Measurements from ENCODE around the gene TTC21A. TPM values are rescaled to one million over a fixed set of nuclear protein-coding genes. Genes with fewer than 3 reads are reported as not detected.

The TTC21A gene
- total RNA-seq, 1 experiment from 2014 or later = 1.7 TPM

DNA sequence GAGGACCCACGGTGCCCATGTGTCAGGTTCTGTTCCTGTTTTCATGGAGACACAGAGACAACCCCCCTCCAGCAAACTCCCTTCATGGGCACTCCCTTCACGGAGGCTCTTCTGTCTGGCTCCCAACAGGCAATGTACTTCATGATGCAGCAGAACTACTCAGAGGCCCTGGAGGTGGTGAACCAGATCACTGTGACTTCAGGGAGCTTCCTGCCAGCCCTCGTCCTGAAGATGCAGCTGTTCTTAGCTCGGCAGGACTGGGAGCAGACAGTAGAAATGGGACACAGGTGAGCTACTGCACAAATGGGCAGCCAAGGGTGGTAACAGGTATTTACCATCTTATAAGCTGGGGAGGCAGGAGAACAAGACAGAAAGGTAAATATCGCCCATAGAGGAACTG lies 7.0 kb downstream of the TTC21A start:
- no peak overlapping the region for H3K18ac ChIP-seq (ENCODE audit: insufficient read length, low read depth, low read length)
- no peak overlapping the region for H2BK20ac ChIP-seq (ENCODE audit: low read depth, low read length, poor library complexity, severe bottlenecking)
- H3K79me1 ChIP-seq (ENCODE audit: insufficient read depth, low read depth, low read length, poor library complexity, severe bottlenecking) = no peaks in the 10 kb centered on the region
- Mint-ChIP-seq H3K27ac (no peak overlapping the region), H3K9me3 (no peaks in the 10 kb centered on the region), H3K4me1 (no peaks in the 10 kb centered on the region), H3K27me3 (ENCODE audit: low read depth) (no peaks in the 10 kb centered on the region), H3K36me3 (ENCODE audit: insufficient read depth in 1 of 3, low read depth in 3 of 3) (no peaks in the 10 kb centered on the region), H3K4me3 (no peak overlapping the region)
- H3T11ph ChIP-seq (ENCODE audit: low read length) = no peak overlapping the region
- H3K9ac ChIP-seq (ENCODE audit: extremely low read depth, insufficient read length, low read length) = no peak overlapping the region
- H3K14ac ChIP-seq (ENCODE audit: insufficient read depth, low read length) = no peak overlapping the region
- no peaks in the 10 kb centered on the region for H3K9me3 ChIP-seq (ENCODE audit: control insufficient read depth, low read depth, low read length)
- H4K20me1 ChIP-seq (ENCODE audit: control insufficient read depth, insufficient read depth, insufficient read length) = no peaks in the 10 kb centered on the region
- DNase-seq = no peak
- TF ChIP-seq, protein P1, sequence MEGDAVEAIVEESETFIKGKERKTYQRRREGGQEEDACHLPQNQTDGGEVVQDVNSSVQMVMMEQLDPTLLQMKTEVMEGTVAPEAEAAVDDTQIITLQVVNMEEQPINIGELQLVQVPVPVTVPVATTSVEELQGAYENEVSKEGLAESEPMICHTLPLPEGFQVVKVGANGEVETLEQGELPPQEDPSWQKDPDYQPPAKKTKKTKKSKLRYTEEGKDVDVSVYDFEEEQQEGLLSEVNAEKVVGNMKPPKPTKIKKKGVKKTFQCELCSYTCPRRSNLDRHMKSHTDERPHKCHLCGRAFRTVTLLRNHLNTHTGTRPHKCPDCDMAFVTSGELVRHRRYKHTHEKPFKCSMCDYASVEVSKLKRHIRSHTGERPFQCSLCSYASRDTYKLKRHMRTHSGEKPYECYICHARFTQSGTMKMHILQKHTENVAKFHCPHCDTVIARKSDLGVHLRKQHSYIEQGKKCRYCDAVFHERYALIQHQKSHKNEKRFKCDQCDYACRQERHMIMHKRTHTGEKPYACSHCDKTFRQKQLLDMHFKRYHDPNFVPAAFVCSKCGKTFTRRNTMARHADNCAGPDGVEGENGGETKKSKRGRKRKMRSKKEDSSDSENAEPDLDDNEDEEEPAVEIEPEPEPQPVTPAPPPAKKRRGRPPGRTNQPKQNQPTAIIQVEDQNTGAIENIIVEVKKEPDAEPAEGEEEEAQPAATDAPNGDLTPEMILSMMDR (conservative IDR thresholded peaks at IDR 0.05) = no peak
- no peaks in the 10 kb centered on the region for H3K4me1 ChIP-seq (ENCODE audit: insufficient read depth, low read length)
- H3K23ac ChIP-seq (ENCODE audit: insufficient read length, low read depth, low read length) = no peak overlapping the region
- no CpG with 5 or more reads among the region's 5 CpGs for WGBS (ENCODE audit: extremely low coverage, insufficient read length, low lambda C conversion rate)
- H3K4me2 ChIP-seq (ENCODE audit: insufficient read depth, insufficient read length, low read length) = no peak overlapping the region
- no peaks in the 10 kb centered on the region for H3K27me3 ChIP-seq (ENCODE audit: insufficient read depth, low read length)
- H2BK12ac ChIP-seq (ENCODE audit: insufficient read length, low read depth, low read length) = no peak overlapping the region
- H2BK15ac ChIP-seq (ENCODE audit: low read depth, low read length) = no peak overlapping the region
- no peak overlapping the region for H2AFZ ChIP-seq (ENCODE audit: low read length)
- no peak overlapping the region for H3K4ac ChIP-seq (ENCODE audit: low read depth, low read length)
- no peak overlapping the region for H2AK5ac ChIP-seq (ENCODE audit: insufficient read length, low read length)
- H2BK120ac ChIP-seq (ENCODE audit: low read depth, low read length, poor library complexity, severe bottlenecking) = no peak overlapping the region
- no peak overlapping the region for H4K91ac ChIP-seq (ENCODE audit: insufficient read length, low read depth, low read length)
- no peak overlapping the region for H3K27ac ChIP-seq (ENCODE audit: insufficient read length, low read depth, low read length)
- H3K23me2 ChIP-seq (ENCODE audit: insufficient read length, low read depth, low read length, poor library complexity, severe bottlenecking) = no peaks in the 10 kb centered on the region
- no peak overlapping the region for H2BK5ac ChIP-seq (ENCODE audit: insufficient read length, low read length)
- H4K8ac ChIP-seq (replicated peaks; ENCODE audit: insufficient read length, low read depth, low read length) = no peak overlapping the region
- no peak overlapping the region for H3K56ac ChIP-seq (ENCODE audit: insufficient read length, low read depth, low read length)
- no peaks in the 10 kb centered on the region for H3K79me2 ChIP-seq (ENCODE audit: insufficient read depth, low read length)
- no peak overlapping the region for H4K5ac ChIP-seq (ENCODE audit: insufficient read length, low read depth, low read length)
